HG03342 (cell line): ENCODE measurements around the gene CRACDL.

Source experiments
- ATAC-seq: cut with Tn5 transposase; IDR thresholded peaks from one replicate; pipeline ENCODE4 v1.9.1; 2021; ENCODE audit warnings: mild to moderate bottlenecking, moderate library complexity; ENCODE audit not compliant: unreplicated experiment

The CRACDL gene

GRCh38 chr2:98924910-98925309, 11.1 kb downstream of the CRACDL start:
- ATAC-seq: no peak

GRCh38 chr2:98924038-98924830, 11.8 kb downstream of the CRACDL start:
- ATAC-seq: no peak

GRCh38 chr2:98923244-98923940, 12.6 kb downstream of the CRACDL start:
- no peak for ATAC-seq

GRCh38 chr2:98921062-98921461, 15.0 kb downstream of the CRACDL start:
- no peak for ATAC-seq

- no peak for ATAC-seq
Observed at GRCh38 chr2:98917031-98917471, 19.0 kb downstream of the CRACDL start.

- no peak for ATAC-seq
Observed at GRCh38 chr2:98915751-98916358, 20.2 kb downstream of the CRACDL start.

- ATAC-seq: no peak
Observed at GRCh38 chr2:98914713-98915580, 21.1 kb downstream of the CRACDL start.

- ATAC-seq: no peak
Observed at GRCh38 chr2:98913916-98914712, 21.9 kb downstream of the CRACDL start.

GRCh38 chr2:98912957-98913915, 22.8 kb downstream of the CRACDL start:
- no peak for ATAC-seq

- ATAC-seq: no peak
Observed at GRCh38 chr2:98912221-98912851, 23.7 kb downstream of the CRACDL start.

GRCh38 chr2:98911376-98912154, 24.5 kb downstream of the CRACDL start:
- no peak for ATAC-seq

- ATAC-seq: no peak
Observed at GRCh38 chr2:98911126-98911375, 25.0 kb downstream of the CRACDL start.

- ATAC-seq: no peak
Observed at GRCh38 chr2:98910349-98911125, 25.5 kb downstream of the CRACDL start.

- ATAC-seq: no peak
Observed at GRCh38 chr2:98909317-98910211, 26.5 kb downstream of the CRACDL start.

- no peak for ATAC-seq
Observed at GRCh38 chr2:98908931-98909316, 27.1 kb downstream of the CRACDL start.
